IgD-negative memory B cell (primary cell): Measurements from ENCODE around the gene CARD9. TPM values are rescaled to one million over a fixed set of nuclear protein-coding genes. Genes with fewer than 3 reads are reported as not detected.
"Not testable (repeated sequence)": the region's sequence is repeated elsewhere in the genome, so short reads cannot be mapped to it uniquely, and the experiment has no call there.

ENCODE experiments used
- H3K27ac Mint-ChIP-seq, 3 donors: one replicate each; pipeline ENCODE4 v1.8.0; 2020 to 2022; ENCODE audit warnings: mild to moderate bottlenecking in 3 of 3, mixed read lengths in 3 of 3, moderate library complexity in 1 of 3
- H3K27me3 Mint-ChIP-seq: one replicate; pipeline ENCODE4 v1.8.0; 2021; ENCODE audit warnings: mixed read lengths
- H3K36me3 Mint-ChIP-seq: one replicate; pipeline ENCODE4 v1.8.0; 2020; ENCODE audit warnings: mild to moderate bottlenecking, mixed read lengths
- H3K4me1 Mint-ChIP-seq, 3 donors: one replicate each; pipeline ENCODE4 v1.8.0; 2020 to 2022; ENCODE audit warnings: mixed read lengths in 3 of 3, mild to moderate bottlenecking in 1 of 3
- H3K4me3 Mint-ChIP-seq, 4 donors: one replicate each; pipeline ENCODE4 v1.8.0; 2020 to 2022; ENCODE audit warnings: mild to moderate bottlenecking in 4 of 4, mixed read lengths in 4 of 4, moderate library complexity in 3 of 4
- H3K9me3 Mint-ChIP-seq, 3 donors: one replicate each; pipeline ENCODE4 v1.8.0; 2020 to 2021; ENCODE audit warnings: mixed read lengths in 3 of 3, mild to moderate bottlenecking in 1 of 3
- polyA plus RNA-seq: library from polyadenylated mRNA; unstranded; fragments of 300-500 nt; fragmentation: Illumina TruSeq; gene quantifications from one replicate; pipeline ENCODE4 v1.2.3, GENCODE V29; 2021

CARD9 gene
- polyA plus RNA-seq, 1 donor from 2014 or later, result 0.26 TPM

GRCh38 chr9:136327304-136327974, 46.0 kb downstream of the CARD9 start, which contains the start of gene GPSM1:
Gene GPSM1, plus strand, starts transcription at chr9:136327539. Its CDS starts 157 bp downstream, at chr9:136327696.
- Mint-ChIP-seq H3K36me3 (no peaks in the 10 kb centered on the region), H3K27me3 (peaks cover 12% of the 10 kb centered on the region), H3K4me1 (no peaks in the 10 kb centered on the region), H3K27ac (no peak within 1 kb of the TSS), H3K4me3 (peak within 1 kb of the TSS in 3 of 4 donors; percentile 47 to 63 (median 60)), H3K9me3 (no peaks in the 10 kb centered on the region)

- Mint-ChIP-seq H3K4me1 (no peaks in the 10 kb centered on the region), H3K9me3 (no peaks in the 10 kb centered on the region), H3K27ac (no peak overlapping the region), H3K36me3 (no peaks in the 10 kb centered on the region), H3K4me3 (peak overlapping the region in 3 of 4 donors; percentile 47 to 63 (median 60)), H3K27me3 (peaks cover 12% of the 10 kb centered on the region)
Observed at GRCh38 chr9:136326761-136327303, 46.6 kb downstream of the CARD9 start.

- H3K27ac Mint-ChIP-seq, result no peak overlapping the region
- H3K36me3 Mint-ChIP-seq, result no peaks in the 10 kb centered on the region
- peak overlapping the region in 1 of 4 donors; percentile 12 for H3K4me3 Mint-ChIP-seq
- H3K9me3 Mint-ChIP-seq, result no peaks in the 10 kb centered on the region
- H3K27me3 Mint-ChIP-seq, result peaks cover 12% of the 10 kb centered on the region
- no peaks in the 10 kb centered on the region for H3K4me1 Mint-ChIP-seq
Observed at GRCh38 chr9:136326061-136326760, 47.3 kb downstream of the CARD9 start.

GRCh38 chr9:136325358-136325757, 48.1 kb downstream of the CARD9 start:
- no peak overlapping the region for H3K4me3 Mint-ChIP-seq
- H3K27ac Mint-ChIP-seq, result no peak overlapping the region
- no peaks in the 10 kb centered on the region for H3K36me3 Mint-ChIP-seq
- no peaks in the 10 kb centered on the region for H3K9me3 Mint-ChIP-seq
- H3K4me1 Mint-ChIP-seq, result peaks cover 0 to 5% (median 0%) of the 10 kb centered on the region in 3 donors
- H3K27me3 Mint-ChIP-seq, result peaks cover 12% of the 10 kb centered on the region

GRCh38 chr9:136324501-136325300, 48.8 kb downstream of the CARD9 start:
- Mint-ChIP-seq H3K4me3 (no peak overlapping the region), H3K27me3 (peaks cover 12% of the 10 kb centered on the region), H3K27ac (no peak overlapping the region), H3K4me1 (peaks cover 0 to 5% (median 0%) of the 10 kb centered on the region in 3 donors), H3K36me3 (no peaks in the 10 kb centered on the region), H3K9me3 (no peaks in the 10 kb centered on the region)

GRCh38 chr9:136323371-136323789, 50.1 kb downstream of the CARD9 start:
- Mint-ChIP-seq H3K27ac (no peak overlapping the region), H3K4me3 (no peak overlapping the region), H3K36me3 (no peaks in the 10 kb centered on the region), H3K9me3 (no peaks in the 10 kb centered on the region), H3K4me1 (peaks cover 0 to 5% (median 0%) of the 10 kb centered on the region in 3 donors), H3K27me3 (peaks cover 2% of the 10 kb centered on the region)

- H3K36me3 Mint-ChIP-seq, result no peaks in the 10 kb centered on the region
- no peaks in the 10 kb centered on the region for H3K9me3 Mint-ChIP-seq
- H3K27ac Mint-ChIP-seq, result no peak overlapping the region
- H3K27me3 Mint-ChIP-seq, result peaks cover 3% of the 10 kb centered on the region
- peaks cover 0 to 5% (median 2%) of the 10 kb centered on the region in 3 donors for H3K4me1 Mint-ChIP-seq
- H3K4me3 Mint-ChIP-seq, result no peak overlapping the region
Observed at GRCh38 chr9:136322756-136323330, 50.6 kb downstream of the CARD9 start.

- H3K36me3 Mint-ChIP-seq, result no peaks in the 10 kb centered on the region
- no peak overlapping the region for H3K4me3 Mint-ChIP-seq
- no peaks in the 10 kb centered on the region for H3K9me3 Mint-ChIP-seq
- peaks cover 11% of the 10 kb centered on the region for H3K27me3 Mint-ChIP-seq
- H3K4me1 Mint-ChIP-seq, result peaks cover 0 to 6% (median 5%) of the 10 kb centered on the region in 3 donors
- no peak overlapping the region for H3K27ac Mint-ChIP-seq
Observed at GRCh38 chr9:136321561-136321960, 51.9 kb downstream of the CARD9 start.

GRCh38 chr9:136320972-136321371, 52.5 kb downstream of the CARD9 start:
- H3K27ac Mint-ChIP-seq, H3K36me3 Mint-ChIP-seq, H3K9me3 Mint-ChIP-seq, H3K4me1 Mint-ChIP-seq, H3K4me3 Mint-ChIP-seq: not testable (repeated sequence)
- peaks cover 16% of the 10 kb centered on the region for H3K27me3 Mint-ChIP-seq

- H3K9me3 Mint-ChIP-seq, H3K36me3 Mint-ChIP-seq, H3K4me1 Mint-ChIP-seq, H3K27ac Mint-ChIP-seq, H3K4me3 Mint-ChIP-seq: not testable (repeated sequence)
- H3K27me3 Mint-ChIP-seq, result peaks cover 16% of the 10 kb centered on the region
Observed at GRCh38 chr9:136319955-136320354, 53.5 kb downstream of the CARD9 start.

GRCh38 chr9:136319244-136319643, 54.2 kb downstream of the CARD9 start:
- not testable (repeated sequence) for H3K36me3 Mint-ChIP-seq, H3K27ac Mint-ChIP-seq, H3K9me3 Mint-ChIP-seq, H3K4me1 Mint-ChIP-seq
- peak overlapping the region in 1 of 4 donors; percentile 17 for H3K4me3 Mint-ChIP-seq
- H3K27me3 Mint-ChIP-seq, result peaks cover 16% of the 10 kb centered on the region

- no peak overlapping the region for H3K27ac Mint-ChIP-seq
Observed at GRCh38 chr9:136318776-136319241, 54.7 kb downstream of the CARD9 start.

GRCh38 chr9:136318111-136318775, 55.2 kb downstream of the CARD9 start:
- H3K36me3 Mint-ChIP-seq, result peaks cover 3% of the 10 kb centered on the region
- peaks cover 1 to 6% (median 5%) of the 10 kb centered on the region in 3 donors for H3K4me1 Mint-ChIP-seq
- peaks cover 5 to 6% (median 6%) of the 10 kb centered on the region in 3 donors for H3K9me3 Mint-ChIP-seq
- no peak overlapping the region for H3K27ac Mint-ChIP-seq
- no peak overlapping the region for H3K4me3 Mint-ChIP-seq
- H3K27me3 Mint-ChIP-seq, result peaks cover 16% of the 10 kb centered on the region

More at GRCh38 chr9:136318776-136319241, 54.7 kb downstream of the CARD9 start:
- Mint-ChIP-seq H3K4me1 (peaks cover 1 to 6% (median 5%) of the 10 kb centered on the region in 3 donors), H3K9me3 (peaks cover 5 to 6% (median 6%) of the 10 kb centered on the region in 3 donors), H3K4me3 (peak overlapping the region in 1 of 4 donors; percentile 17), H3K27me3 (peaks cover 16% of the 10 kb centered on the region), H3K36me3 (peaks cover 3% of the 10 kb centered on the region)

GRCh38 chr9:136317695-136318094, 55.8 kb downstream of the CARD9 start:
- Mint-ChIP-seq H3K27me3 (peaks cover 16% of the 10 kb centered on the region), H3K4me1 (peaks cover 1 to 6% (median 5%) of the 10 kb centered on the region in 3 donors), H3K4me3 (peak overlapping the region in 1 of 4 donors; percentile 43), H3K9me3 (peaks cover 5 to 6% (median 6%) of the 10 kb centered on the region in 3 donors), H3K36me3 (peaks cover 3% of the 10 kb centered on the region), H3K27ac (no peak overlapping the region)
